NCI-H1092 (cell line): ENCODE results near the gene TAGAP.

ENCODE experiments used
- DNase-seq: peaks from one replicate; lab custom pipeline; 2025; lab: John Stamatoyannopoulos, UW

The TAGAP gene

GRCh38 chr6:159071843-159072769 is 27.3 kb upstream of the TAGAP start:
- no peak for DNase-seq

GRCh38 chr6:159068904-159069578 is 24.2 kb upstream of the TAGAP start:
- DNase-seq: no peak

- no peak for DNase-seq
Observed at GRCh38 chr6:159067334-159067733, 22.5 kb upstream of the TAGAP start.

- DNase-seq: no peak
Observed at GRCh38 chr6:159066483-159066882, 21.7 kb upstream of the TAGAP start.

- DNase-seq: no peak
Observed at GRCh38 chr6:159065759-159066329, 21.1 kb upstream of the TAGAP start.

- DNase-seq: no peak
Observed at GRCh38 chr6:159065091-159065490, 20.3 kb upstream of the TAGAP start.

GRCh38 chr6:159064477-159064876 is 19.7 kb upstream of the TAGAP start:
- DNase-seq: no peak

- no peak for DNase-seq
Observed at GRCh38 chr6:159063549-159063948, 18.8 kb upstream of the TAGAP start.

GRCh38 chr6:159062976-159063375 is 18.2 kb upstream of the TAGAP start:
- no peak for DNase-seq

GRCh38 chr6:159062564-159062945 is 17.8 kb upstream of the TAGAP start:
- DNase-seq: no peak

- DNase-seq: no peak
Observed at GRCh38 chr6:159061805-159062563, 17.2 kb upstream of the TAGAP start.

- no peak for DNase-seq
Observed at GRCh38 chr6:159061146-159061545, 16.4 kb upstream of the TAGAP start.

GRCh38 chr6:159059885-159060506 is 15.2 kb upstream of the TAGAP start:
- DNase-seq: no peak

- DNase-seq: no peak
Observed at GRCh38 chr6:159059141-159059540, 14.3 kb upstream of the TAGAP start.

- no peak for DNase-seq
Observed at GRCh38 chr6:159056899-159057298, 12.1 kb upstream of the TAGAP start.

- no peak for DNase-seq
Observed at GRCh38 chr6:159056432-159056831, 11.6 kb upstream of the TAGAP start.

GRCh38 chr6:159056003-159056402 is 11.2 kb upstream of the TAGAP start:
- no peak for DNase-seq

- DNase-seq: no peak
Observed at GRCh38 chr6:159053781-159054398, 9.1 kb upstream of the TAGAP start.

- no peak for DNase-seq
Observed at GRCh38 chr6:159052720-159053119, 7.9 kb upstream of the TAGAP start.

- DNase-seq: no peak
Observed at GRCh38 chr6:159047891-159048685, 3.3 kb upstream of the TAGAP start.

- DNase-seq: no peak
Observed at GRCh38 chr6:159045801-159046200, 1.0 kb upstream of the TAGAP start.
